GM19397 (cell line): Measurements from ENCODE around the gene WDR62.

Experiments
- ATAC-seq: cut with Tn5 transposase; IDR thresholded peaks from one replicate; pipeline ENCODE4 v1.9.1; 2021; ENCODE audit warnings: mild to moderate bottlenecking, moderate library complexity; ENCODE audit not compliant: unreplicated experiment

Gene WDR62

DNA sequence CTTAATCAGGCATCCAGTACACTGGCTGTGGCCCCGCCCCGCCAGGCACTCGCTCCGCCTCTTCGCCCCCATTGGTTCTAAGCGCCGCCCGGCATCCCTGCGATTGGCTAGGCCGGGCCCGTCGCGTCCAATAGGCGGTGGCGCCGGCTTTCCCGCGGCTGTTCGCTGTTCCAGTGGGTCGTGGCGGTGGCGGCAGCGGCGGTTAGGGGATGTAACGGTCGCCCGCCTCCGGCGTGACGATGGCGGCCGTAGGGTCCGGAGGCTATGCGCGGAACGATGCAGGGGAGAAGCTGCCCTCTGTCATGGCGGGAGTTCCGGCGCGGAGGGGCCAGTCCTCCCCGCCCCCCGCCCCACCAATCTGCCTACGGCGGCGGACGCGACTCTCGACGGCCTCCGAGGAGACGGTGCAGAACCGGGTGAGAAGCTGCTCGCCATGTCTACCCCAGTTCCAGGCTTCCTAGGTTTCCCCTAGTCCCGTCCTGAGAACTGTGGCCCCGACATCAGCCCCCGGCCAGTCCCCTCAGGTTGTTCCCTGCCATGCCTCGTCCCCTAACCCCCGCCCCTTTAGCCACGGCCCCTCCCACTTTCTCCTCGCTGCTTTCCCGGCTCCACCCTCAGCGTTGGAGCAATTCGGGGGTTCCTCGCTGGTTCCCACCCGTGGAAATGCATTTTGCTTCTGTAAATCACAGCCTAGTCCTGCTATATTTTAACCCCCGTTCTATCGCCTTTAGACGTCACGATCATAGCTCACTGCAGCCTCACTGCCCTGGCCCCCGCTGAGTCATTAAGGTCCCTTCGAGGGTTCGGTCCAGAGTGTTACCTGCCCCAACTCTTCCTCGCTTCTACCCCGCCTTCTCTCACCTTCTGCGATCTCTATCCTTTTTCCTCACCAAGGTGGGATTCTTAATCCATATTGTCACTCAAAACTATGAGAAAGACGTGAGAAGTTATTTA, at the start of gene WDR62:
Gene WDR62, plus strand, starts transcription at position 165 of the 954 bp plus-strand sequence. Its CDS starts 75 bp downstream, at position 240.
- peak; percentile 72 for ATAC-seq

DNA sequence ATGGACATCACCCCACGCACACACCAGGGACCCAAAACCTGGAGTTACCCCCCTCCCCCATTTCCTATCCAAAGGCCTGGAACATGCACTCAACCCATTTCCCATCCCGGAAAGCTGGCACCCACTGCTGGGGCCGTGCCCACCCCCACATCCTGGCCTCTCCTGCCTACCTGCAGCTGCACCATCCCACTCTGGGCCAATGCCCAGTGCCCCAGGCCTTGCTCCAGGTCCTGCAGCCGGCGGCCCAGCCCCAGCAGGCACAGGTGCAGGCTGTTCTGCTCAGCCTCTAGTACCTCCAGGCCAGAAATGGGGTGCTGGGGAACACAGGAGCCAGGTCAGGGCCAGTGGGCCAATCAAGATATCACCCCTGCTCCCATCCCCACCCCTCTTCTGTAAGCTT, 47.7 kb upstream of the WDR62 start:
- ATAC-seq = no peak

DNA sequence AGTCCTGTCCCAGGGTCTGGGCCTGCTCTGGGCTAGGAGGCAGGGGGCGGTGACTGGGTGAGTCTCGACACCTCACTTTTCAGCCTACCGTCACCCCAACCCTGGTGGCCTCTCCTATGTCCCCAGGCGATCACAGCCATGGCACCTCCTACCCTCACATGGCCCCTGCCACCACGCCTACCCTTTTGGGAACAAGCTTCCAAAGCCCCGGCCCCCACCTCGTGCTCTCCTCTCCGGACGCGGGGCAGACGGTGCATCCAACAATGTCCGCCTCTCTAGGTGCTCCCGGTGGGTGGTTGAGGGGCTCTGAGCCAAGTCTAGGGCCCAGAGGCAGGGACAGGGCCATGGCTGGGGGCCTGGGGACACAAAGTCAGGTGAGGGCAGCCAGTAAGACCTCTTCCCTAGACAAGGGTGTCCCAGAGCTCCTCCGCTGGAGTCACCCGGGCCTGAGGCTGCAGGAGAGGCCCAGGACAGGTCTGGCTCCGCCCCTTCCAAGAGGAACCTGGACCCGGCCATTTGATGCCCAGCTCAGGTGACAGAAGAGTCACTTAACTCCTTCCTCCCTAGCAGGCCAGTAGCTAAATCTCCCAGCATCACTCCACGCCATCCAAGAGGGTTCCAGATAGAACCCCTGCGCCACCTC, 46.2 kb upstream of the WDR62 start, which contains the start of gene SYNE4:
Gene SYNE4, minus strand, starts transcription at position 478 of the 643 bp plus-strand sequence. Its CDS starts 132 bp downstream, at position 346.
- ATAC-seq = no peak

DNA sequence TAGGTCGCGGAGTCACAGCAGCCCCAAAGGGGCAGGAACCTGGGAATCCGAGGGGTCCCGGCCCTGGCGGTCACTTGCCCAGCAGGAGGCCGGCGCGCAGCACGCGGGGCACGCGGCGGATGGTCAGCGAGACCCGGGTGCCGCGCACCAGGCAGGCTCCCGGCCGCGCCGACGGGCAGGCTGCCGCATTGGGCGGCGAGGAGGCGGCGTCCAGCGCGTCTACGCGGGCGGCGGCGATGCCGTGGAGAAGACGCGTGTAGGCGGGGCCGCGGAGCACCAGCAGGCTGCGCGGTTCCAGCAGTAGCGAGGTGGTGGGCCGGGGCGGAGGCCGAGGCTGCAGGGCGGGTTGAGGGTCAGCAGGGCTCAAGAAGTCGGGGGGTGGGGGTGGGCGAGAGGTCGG, 45.5 kb upstream of the WDR62 start:
- ATAC-seq = no peak

DNA sequence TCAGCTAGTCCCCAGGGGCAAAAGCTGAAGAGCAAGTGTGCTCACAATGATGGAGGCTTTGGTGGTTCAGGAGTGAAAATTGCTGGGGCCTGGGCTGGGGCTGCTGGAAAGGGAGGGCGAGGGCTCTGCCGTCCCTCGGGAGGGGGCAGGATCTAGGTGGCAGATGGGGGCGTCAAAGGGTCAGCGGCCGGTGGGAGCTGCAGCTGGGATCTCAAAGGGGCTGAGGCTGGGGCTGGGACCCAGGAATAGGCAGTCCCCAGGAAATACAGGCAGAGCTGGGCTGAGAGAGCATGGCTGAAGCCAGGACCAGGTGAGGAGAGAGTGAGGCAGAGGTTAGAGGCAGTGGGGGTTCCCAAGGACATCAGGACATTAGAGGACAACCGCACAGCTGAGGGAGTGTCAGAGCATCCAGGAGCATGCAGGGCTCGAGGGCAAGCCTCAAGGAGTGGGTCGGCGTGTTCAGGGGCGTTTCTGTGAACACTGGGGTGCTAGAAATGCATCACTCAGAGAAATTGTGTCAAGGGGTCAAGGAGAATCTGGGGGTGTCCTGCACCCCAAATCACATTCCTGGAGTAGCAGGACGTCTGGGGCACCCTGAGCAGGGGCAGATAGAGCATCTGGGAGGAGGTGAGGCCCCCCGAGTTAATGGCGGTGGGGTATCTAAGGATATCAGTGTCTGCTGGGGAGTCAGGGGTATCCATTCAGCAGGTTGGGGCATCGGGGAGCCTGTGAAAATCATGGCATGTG, 44.9 kb upstream of the WDR62 start:
- no peak for ATAC-seq

DNA sequence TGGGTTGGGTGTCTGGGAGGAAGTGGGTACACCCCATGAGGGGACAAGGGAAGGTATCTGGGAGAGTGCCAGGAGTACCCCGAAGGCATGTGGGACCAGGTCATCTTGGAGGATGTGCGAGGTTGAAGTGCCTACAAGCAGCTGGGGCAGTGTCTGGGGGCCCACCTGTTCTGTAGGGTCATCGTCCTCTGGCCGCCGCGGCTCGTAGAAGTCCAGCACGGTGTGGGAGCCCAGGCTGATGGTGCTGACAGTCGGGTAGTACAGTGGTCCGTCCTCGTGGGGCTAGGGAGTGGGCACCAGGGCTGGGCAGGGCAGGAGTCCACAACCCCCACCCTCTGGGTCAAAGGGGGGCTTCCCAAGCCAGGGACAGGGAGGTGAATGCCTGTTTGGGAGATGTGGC, 44.3 kb upstream of the WDR62 start:
- ATAC-seq = no peak

DNA sequence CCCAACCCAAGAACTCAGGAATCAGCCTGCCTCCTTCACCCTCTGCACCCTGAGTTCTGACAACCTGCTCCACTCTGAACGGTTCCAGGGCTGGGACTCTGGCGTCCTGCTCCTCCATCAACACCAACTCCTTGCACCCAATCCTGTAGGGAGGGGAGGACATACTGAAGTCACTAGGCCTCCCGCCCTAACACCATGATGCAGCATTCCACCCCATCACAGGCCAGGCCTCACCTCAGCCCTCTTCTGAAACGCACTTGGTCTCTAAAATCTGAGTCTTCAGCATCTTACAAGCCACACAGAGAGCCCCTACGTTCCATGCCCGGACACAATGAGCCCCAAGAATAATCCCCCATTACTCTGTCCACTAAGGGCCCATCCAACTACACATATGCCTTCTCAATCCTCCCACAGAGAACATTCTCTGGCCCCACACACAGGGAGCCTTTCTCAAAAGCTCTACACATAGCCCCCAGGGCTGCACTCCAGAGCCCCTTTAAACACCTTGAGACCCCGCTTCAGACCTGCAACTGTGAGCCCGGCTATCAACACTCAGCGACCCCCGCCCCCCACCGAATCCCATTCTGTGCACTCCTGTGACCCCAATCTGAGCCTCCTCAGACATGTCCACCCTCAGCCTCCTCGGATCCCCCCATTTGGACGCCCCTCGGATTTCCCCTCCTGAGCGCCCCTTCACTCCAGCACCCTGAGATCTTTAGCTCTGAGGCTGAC, 41.3 kb upstream of the WDR62 start:
- no peak for ATAC-seq

DNA sequence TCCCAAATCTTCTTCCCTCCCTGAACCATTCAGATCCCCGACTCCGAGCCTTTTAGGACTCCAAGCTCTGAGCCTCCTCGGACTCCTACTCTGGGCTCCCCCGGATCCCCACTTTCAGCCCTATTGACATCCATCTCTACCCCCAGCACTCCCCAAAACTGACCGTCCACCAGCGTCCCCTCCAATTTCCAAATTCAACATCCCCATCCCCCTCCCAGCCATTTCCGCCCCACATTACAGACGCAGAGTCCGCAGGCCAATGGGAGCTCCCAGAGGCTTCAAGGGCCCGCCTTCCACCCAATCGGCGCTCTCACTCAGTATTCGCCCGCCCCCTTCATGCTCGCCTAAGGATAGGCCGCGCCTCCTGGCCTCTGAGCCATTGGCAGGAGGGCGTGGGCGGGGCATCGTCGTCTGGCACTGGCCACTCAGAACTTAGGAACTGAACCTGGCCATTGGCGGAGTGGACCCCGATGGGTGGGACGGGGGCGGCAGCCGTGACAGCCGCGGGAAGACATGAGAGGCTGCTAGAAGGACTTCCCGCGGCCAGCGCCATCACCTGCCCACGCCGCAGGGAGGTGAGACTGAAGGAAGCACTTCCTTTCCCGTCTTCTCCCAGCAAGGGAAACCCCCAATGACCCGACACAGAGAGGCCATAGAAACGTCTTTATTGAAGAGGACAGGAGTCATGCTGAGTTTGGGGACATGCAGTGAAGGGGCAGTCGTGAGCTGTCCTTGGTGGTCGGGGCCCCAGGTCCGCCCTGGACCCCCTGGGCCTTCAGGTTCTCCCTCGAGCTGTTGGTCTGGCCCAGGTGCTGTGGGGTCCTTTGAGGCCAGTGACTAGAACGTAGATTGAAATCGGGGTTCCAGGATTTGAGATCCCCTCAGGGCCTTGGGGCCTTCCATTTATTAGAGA, 40.4 kb upstream of the WDR62 start, which contains the start of gene ALKBH6:
Gene ALKBH6, minus strand, starts transcription at position 202 of the 913 bp plus-strand sequence. CDS start 816 bp downstream, outside the sequence.
- ATAC-seq = peak; percentile 97

DNA sequence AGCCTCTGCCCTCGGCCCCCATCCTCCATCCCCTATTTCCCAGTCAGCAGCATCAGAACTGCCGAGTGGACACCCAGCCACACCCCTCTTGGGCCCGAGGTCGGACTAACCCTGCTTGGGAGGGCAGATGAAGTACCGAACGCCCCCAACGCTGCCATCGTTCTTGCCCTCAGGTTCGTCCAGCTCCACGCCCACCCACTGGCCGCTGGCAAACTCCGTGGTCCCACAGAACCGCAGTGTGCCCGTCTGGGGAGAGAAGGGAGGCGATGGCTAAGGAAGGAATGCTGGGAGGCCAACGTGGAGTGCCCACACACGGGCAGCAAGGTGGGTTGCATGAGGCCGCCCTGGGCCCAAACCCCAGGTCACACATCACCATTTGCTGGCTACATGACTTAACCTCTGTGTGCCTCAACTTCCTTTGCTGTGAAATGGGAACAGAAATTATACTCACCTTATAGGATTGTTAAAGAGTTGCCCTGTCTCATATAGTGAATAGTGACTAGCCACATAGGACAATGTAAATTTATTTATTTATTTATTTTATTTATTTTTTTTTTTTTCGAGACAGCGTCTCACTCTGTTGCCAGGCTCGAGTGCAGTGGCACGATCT, 35.5 kb upstream of the WDR62 start:
- ATAC-seq = no peak

DNA sequence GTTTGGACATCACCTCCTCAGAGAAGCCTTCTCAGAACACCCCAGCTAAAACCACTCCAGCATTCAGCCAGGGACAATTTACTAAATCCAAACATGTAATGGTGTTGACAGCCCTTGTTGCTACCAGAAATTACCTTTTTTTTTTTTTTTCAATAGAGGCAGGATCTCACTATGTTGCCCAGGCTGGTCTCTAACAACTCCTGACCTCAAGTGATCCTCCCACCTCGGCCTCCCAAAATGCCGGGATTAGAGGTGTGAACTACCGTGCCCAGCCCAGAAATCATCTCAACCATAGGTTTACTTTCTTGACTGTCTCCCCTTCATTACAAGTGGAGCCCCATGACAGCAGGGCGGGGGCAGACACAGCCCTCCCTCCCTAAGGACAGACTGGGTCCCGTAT, 31.3 kb upstream of the WDR62 start:
- ATAC-seq = no peak

DNA sequence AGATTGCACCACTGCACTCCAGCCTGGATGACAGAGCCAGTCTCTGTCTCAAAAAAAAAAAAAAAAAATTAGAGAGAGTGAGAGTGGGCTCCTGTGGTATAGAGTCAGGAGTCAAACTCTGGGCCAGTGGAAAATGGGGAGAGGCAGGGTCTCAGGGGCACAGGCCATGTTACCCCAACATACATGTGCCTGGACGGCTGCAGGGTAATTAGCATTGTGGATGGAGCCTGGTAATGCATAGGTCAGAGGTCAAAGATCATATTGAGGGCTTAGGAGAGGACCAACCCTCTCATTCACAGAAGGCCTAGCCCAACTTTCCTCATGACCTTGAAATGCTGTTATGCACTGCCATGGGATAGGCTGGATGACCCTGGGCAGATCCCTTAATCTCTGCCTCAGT, 29.2 kb upstream of the WDR62 start:
- no peak for ATAC-seq

DNA sequence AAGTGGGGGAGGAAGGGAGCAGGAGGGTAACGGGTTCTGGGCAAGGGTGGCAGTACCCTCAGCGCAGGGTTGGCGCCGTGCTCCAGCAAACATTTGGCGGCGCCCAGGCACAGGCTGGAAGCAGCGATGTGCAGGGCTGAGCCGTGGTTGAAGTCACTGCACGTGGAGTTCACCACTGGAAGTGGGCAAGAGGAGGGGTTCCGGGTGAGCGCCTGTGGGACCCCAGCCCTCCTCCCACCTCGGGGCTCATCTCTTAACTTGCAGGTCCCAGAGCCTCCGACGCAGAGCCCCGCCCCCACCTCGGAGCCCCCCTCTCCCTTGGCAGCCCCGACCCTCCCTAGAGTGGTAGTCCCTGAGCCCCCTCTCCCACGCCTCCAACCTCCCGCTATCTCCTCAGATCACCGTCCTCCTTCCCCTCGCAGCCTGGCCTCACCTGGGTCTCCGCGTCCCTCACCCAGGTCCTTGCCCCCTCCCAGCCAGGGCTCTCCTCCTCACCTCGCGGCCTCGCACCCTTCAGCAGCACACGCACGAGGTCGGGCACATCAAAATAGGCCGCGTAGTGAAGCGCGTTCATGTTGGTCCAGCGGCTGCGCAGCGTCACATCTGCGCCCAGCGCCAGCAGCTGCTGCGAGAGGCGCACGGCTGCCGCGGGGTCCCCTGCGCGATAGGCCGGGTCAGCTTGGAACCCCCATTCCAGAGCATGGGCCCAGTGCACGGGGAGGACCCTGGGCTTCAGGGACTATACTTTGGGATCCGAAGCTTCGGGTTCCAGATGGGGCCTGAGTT, 28.4 kb upstream of the WDR62 start:
- ATAC-seq = no peak

DNA sequence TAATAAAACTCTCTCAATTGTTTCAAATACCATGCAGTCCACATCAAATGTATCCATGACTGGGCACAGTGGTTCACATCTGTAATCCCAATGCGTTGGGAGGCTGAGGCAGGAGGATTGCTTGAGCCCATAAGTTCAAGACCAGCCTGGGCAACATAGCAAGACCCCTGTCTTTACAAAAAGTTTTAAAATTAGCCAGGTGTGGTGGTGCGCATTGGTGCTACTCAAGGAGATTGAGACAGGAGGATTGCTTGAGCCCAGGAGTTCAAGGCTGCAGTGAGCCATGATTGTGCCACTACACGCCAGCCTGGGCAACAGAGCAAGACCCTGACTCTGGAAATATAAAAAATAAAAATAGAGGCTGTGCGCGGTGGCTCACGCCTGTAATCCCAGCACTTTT, 27.0 kb upstream of the WDR62 start:
- no peak for ATAC-seq

DNA sequence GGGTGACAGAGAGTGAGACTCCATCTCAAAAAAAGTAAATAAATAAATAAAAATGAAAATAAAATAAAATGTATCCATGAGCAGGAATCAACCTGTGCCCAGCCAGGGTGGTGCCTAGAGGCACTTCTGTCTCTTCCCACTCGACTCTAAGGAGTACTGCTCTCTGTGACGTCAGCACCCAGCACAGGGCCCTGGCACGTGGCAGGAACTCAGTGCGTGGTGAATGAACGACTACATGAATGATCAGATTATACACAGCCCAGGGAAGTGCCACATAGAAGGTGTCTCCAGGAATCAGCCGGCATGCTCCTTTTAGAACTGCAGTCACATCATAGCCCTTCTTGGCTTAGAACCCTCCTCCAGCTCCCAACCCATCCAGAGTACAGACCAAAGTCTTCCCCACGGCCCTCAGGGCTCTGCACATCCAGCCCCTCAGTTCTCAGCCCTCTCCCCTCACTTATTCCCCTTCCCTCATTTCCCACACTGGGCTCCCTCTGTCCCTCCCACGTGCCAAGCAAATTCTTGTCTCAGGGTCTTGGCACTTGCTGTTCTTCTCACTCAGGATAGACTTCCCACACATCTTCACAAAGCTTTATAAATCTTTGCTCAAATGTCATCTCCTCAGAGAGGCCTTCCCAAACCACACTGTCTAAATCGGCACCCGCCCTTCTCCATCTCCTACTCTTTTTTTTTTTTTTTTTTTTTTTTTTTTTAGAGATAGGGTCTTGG, 26.2 kb upstream of the WDR62 start:
- ATAC-seq = no peak

DNA sequence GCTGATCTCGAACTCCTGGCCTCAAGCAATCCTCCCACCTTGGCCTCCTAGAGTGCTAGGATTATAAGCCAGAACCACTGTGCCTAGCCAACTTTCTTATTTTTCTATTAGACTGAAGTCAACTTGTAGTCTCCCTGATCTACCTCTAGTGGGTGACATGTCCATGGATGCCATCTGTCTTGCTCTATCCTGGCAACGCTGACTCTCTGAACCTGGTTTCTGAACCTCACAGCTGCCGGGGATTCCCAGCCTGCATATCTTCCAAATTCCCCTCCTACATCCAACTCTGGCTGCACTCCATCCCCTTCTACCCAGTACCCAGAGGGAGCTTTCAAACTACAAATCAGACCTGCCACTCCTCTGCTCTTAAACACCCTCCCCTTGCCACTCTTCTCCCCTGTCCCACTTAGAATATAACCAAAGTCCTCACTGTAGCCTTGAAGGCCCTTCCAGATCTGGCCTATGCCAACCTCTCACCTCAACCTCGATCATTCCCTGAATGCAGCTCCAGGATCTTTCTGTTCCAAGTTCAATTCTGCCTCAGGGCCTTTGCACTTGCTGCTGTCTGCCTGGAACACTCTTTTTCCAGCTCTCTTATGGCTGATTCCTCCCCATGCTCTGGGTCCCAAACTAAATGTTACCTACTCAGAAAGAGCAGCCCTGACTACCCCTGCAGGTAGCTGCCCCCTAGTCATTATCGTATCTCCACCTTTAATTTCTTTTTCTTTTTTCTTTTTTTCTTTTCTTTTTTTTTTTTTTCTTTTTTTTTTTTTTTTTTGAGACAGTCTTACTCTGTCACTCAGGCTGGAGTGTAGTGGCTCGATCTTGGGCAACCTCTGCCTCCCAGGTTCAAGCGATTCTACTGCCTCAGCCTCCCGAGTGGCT, 24.2 kb upstream of the WDR62 start:
- ATAC-seq = no peak

DNA sequence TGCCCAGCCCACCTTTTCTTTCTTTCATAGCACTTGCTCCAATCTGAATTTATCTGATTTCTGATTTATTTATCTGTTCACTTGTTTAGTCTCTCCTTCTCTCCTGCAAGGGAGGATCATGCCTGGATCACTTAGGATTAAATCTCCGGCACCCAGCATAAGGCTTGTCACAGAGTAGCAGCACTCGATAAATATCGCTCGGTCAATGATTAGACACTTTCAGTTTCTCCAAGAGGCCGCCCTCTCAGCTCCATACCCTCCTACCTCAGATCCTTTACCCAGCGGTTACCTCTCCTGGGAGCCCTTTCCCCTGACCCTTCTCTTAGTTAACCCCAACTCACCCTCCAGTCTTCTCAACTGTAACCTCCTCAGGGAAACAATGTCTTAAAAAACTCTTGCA, 23.4 kb upstream of the WDR62 start:
- no peak for ATAC-seq
